A549 treated with CORT108297 at 1 μM for 4 hours (cell line): ENCODE data around the gene C1QTNF6. TPM values are rescaled to one million over a fixed set of nuclear protein-coding genes. Genes with fewer than 3 reads are reported as not detected.

Source experiments
- total RNA-seq: library from RNA; stranded (reverse); fragments of 200-300 nt; extraction: Qiagen RNA extraction; gene quantifications from 5 replicates; pipeline ENCODE4 v1.2.3, GENCODE V29; 2022

Gene C1QTNF6
- 9.5 to 14.8 TPM (median 13.2 TPM) in 5 replicates for total RNA-seq

DNA sequence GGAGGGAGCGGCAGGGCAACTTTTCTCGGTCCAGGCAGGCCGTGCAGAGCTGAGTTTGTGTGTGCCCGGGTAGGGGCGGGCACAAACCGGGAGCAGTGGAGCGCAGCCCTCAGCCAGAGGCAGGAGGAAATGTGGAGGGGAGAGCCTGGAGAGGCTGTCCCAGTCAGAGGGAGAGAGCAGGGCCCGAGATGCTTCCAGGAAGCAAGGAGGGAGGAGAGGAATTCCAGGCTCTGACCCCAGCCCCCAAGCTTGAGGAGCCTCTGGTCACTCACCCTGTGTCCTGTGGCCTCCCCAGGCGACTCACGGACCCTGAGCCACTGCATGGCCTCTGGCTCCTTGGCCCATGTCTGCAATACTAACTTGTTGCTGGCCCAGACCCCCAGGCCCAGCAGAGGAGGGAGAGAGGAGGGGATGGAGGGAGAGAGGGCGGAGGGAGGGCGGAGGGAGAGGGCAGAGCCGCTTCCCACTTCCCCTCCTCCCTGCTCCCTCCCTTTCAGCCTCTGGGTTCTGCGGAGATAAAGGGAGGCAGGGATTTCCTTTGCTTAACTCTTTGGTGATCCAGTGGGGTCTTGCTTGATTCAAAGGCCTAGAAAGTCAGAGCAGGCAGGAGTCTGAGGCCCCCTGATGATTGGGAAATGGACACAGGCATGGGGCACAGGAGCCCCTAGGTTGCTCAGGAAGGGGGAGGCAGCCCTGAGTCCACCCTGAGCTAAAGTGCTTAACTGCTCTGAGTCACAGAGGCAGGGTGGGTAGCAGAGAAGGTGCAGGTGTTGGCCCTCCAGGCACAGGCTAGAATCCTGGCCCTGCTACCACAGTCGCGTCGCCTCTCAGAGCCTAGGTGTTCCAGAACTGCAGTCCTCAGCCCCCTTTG, at the start of gene C1QTNF6:
C1QTNF6 (minus strand) TSS at position 357 of the 871 bp plus-strand sequence; CDS start at position 323, 34 bp downstream.

DNA sequence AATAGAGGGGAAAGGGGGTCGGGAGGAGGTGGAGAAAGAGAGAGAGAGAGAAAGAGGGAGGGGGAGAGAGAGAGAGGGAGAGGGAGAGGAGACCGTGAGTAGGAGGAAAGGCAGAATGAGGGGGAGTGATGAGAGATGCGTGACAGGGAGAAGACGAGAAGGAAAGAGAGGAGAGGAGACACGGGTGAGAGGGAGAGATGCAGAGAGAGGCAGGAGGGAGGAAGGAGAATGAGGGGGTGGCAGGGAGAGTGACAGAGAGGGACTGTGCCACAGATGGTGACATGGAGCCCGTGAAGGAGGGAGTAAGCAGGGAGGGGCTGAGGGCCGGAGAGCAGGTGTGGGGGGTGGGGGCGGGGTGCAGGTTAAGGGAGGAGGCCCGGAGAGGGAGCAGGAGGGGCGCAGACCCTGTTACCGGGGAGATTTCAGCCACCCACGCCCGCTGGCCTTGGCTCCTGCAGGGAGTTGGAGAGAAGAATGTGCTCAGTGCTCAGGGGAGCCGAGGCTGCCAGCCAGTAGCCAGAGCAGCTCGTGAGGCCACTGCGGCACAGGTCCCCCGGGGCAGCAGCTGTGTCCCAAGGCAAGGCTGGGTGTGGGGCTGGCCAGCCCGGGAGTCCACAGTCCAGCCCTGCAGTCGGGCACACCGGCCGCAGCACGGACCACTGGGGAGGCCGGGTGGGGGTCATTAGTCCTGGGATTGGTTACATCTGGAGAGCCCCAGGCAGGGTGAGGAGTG, 24.3 kb upstream of the C1QTNF6 start, which contains the start of gene SSTR3:
SSTR3 (minus strand) TSS at position 304 of the 733 bp plus-strand sequence. CDS start 4,674 bp downstream, outside the sequence.

Other genes starting within 250 kb of the C1QTNF6 start
- gene TST, start 168.8 kb downstream of the C1QTNF6 start, total RNA-seq, result 40.7 to 61.2 TPM (median 56.3 TPM) in 5 replicates
- 41.9 to 78.2 TPM (median 76.8 TPM) in 5 replicates for gene MPST, start 168.5 kb downstream of the C1QTNF6 start, total RNA-seq
- 20.3 to 27.5 TPM (median 26.7 TPM) in 5 replicates for gene KCTD17, start 136.5 kb downstream of the C1QTNF6 start, total RNA-seq
- 0.02 TPM in 1 of 5 replicates, not detected in the others for gene TMPRSS6, start 78.5 kb downstream of the C1QTNF6 start, total RNA-seq
- gene IL2RB, start 38.3 kb downstream of the C1QTNF6 start, total RNA-seq, result 0.04 to 0.20 TPM (median 0.10 TPM) in 4 of 5 replicates, not detected in the other
- not detected in 5 replicates for gene SSTR3, start 24.2 kb upstream of the C1QTNF6 start, total RNA-seq
- 0.11 to 0.27 TPM (median 0.22 TPM) in 5 replicates for gene RAC2, start 56.0 kb upstream of the C1QTNF6 start, total RNA-seq
- gene CYTH4, start 94.3 kb upstream of the C1QTNF6 start, total RNA-seq, result 0.70 to 1.3 TPM (median 1.0 TPM) in 5 replicates
- gene ELFN2, start 239.2 kb upstream of the C1QTNF6 start, total RNA-seq, result 5.8 to 10.1 TPM (median 9.8 TPM) in 5 replicates